Neuronal stem cell (in vitro differentiated cells): Measurements from ENCODE around the gene TFF3.

Source experiments
- DNase-seq: peaks from one replicate; pipeline ENCODE4 v3.0.0-alpha.2; 2013; ENCODE audit warnings: low spot score
- H2AFZ ChIP-seq: one replicate; pipeline ENCODE4 v1.6.1; 2013; ENCODE audit warnings: mild to moderate bottlenecking, low read length, inconsistent platforms
- H2AK5ac ChIP-seq: 2 replicates; pipeline ENCODE4 v1.6.1; 2013; ENCODE audit warnings: low read depth, mild to moderate bottlenecking, inconsistent platforms, low read length, moderate library complexity, mixed read lengths
- H2BK120ac ChIP-seq: 2 replicates; pipeline ENCODE4 v1.6.1; 2013; ENCODE audit warnings: low read depth, mild to moderate bottlenecking, inconsistent platforms, low read length, moderate library complexity, mixed read lengths
- H2BK12ac ChIP-seq: one replicate; pipeline ENCODE4 v1.6.1; 2013; ENCODE audit warnings: low read length, inconsistent platforms
- H2BK15ac ChIP-seq: 2 replicates; pipeline ENCODE4 v1.6.1; 2013; ENCODE audit warnings: mild to moderate bottlenecking, low read length, inconsistent platforms, mixed read lengths
- H2BK5ac ChIP-seq: one replicate; pipeline ENCODE4 v1.6.1; 2013; ENCODE audit warnings: inconsistent platforms, mild to moderate bottlenecking, low read length, moderate library complexity
- H3K14ac ChIP-seq: one replicate; pipeline ENCODE4 v1.6.1; 2013; ENCODE audit warnings: low read length, inconsistent platforms
- H3K18ac ChIP-seq: 2 replicates; pipeline ENCODE4 v1.6.1; 2013; ENCODE audit warnings: low read length, inconsistent platforms
- H3K23ac ChIP-seq: 2 replicates; pipeline ENCODE4 v1.6.1; 2013; ENCODE audit warnings: low read depth, mild to moderate bottlenecking, mixed read lengths, low read length, inconsistent platforms; ENCODE audit not compliant: poor library complexity
- H3K27ac ChIP-seq: replicated peaks from 3 replicates; pipeline ENCODE4 v1.5.1; 2013; ENCODE audit warnings: low read length, inconsistent platforms
- H3K27me3 ChIP-seq, 3 experiments: 2 replicates each; pipeline ENCODE4 v1.6.1; 2013; ENCODE audit warnings: low read length in 3 of 3, mild to moderate bottlenecking in 2 of 3, inconsistent platforms in 1 of 3, low read depth in 1 of 3, mixed read lengths in 1 of 3, moderate library complexity in 1 of 3; ENCODE audit not compliant: control insufficient read depth in 3 of 3, insufficient read depth in 3 of 3
- H3K36me3 ChIP-seq, 2 donors: replicated peaks in 1 of 2; 2 replicates each; pipeline ENCODE4 v1.6.1; 2013; ENCODE audit warnings: low read length in 2 of 2; ENCODE audit not compliant: control insufficient read depth in 2 of 2, insufficient read depth in 2 of 2
- H3K4ac ChIP-seq: 2 replicates; pipeline ENCODE4 v1.6.1; 2013; ENCODE audit warnings: inconsistent platforms, mild to moderate bottlenecking, low read length, moderate library complexity
- H3K4me1 ChIP-seq, 2 donors: 1 replicate in 1 of 2; 2 replicates in 1 of 2; pipeline ENCODE4 v1.6.1; 2013; ENCODE audit warnings: low read length in 2 of 2, low read depth in 1 of 2; ENCODE audit not compliant: control insufficient read depth in 2 of 2, insufficient read depth in 1 of 2
- H3K4me2 ChIP-seq: one replicate; pipeline ENCODE4 v1.6.1; 2013; ENCODE audit warnings: mild to moderate bottlenecking, low read length, inconsistent platforms; ENCODE audit not compliant: insufficient read depth, poor library complexity, severe bottlenecking
- H3K4me3 ChIP-seq, 2 donors: 2 replicates each; pipeline ENCODE4 v1.5.1; 2013; ENCODE audit warnings: low read length in 2 of 2, mild to moderate bottlenecking in 2 of 2, inconsistent platforms in 1 of 2, moderate library complexity in 1 of 2
- H3K79me1 ChIP-seq: one replicate; pipeline ENCODE4 v1.6.1; 2013; ENCODE audit warnings: low read depth, mild to moderate bottlenecking, inconsistent platforms, low read length, moderate library complexity
- H3K9ac ChIP-seq: one replicate; pipeline ENCODE4 v1.6.1; 2013; ENCODE audit warnings: mild to moderate bottlenecking, low read depth, low read length, inconsistent platforms; ENCODE audit not compliant: poor library complexity
- H3K9me3 ChIP-seq, 2 donors: replicated peaks in 1 of 2; 2 replicates each; pipeline versions ENCODE3 to v1.6.1; 2013; ENCODE audit warnings: low read length in 2 of 2, mild to moderate bottlenecking in 2 of 2, inconsistent platforms in 1 of 2, low read depth in 1 of 2, mixed read lengths in 1 of 2, moderate library complexity in 1 of 2; ENCODE audit not compliant: control insufficient read depth in 2 of 2, insufficient read depth in 1 of 2
- H4K8ac ChIP-seq: one replicate; pipeline ENCODE4 v1.6.1; 2013; ENCODE audit warnings: low read depth, mild to moderate bottlenecking, inconsistent platforms, low read length, moderate library complexity
- H4K91ac ChIP-seq: one replicate; pipeline ENCODE4 v1.6.1; 2013; ENCODE audit warnings: low read length, low read depth, mild to moderate bottlenecking, inconsistent platforms; ENCODE audit not compliant: poor library complexity
- WGBS, 2 donors: extraction: QIAGEN DNeasy Blood & Tissue Kit; methylation state at CpG; one replicate each; pipeline ENCODE4 v1.1.7; 2013; ENCODE audit warnings: missing lambda C conversion rate in 2 of 2, mixed read lengths in 1 of 2; ENCODE audit not compliant: insufficient read length in 2 of 2, insufficient replicate concordance in 1 of 2; ENCODE audit errors: extremely low coverage in 2 of 2; 5-methylcytosine and 5-hydroxymethylcytosine counted together

Gene TFF3

GRCh38 chr21:42353623-42354022 lies 38.4 kb upstream of the TFF3 start:
- no peak overlapping the region for H2AK5ac ChIP-seq
- no peak overlapping the region for H2BK15ac ChIP-seq
- no peak overlapping the region for H3K4me2 ChIP-seq
- no peak for DNase-seq
- H3K4me1 ChIP-seq, result no peaks in the 10 kb centered on the region
- H2BK12ac ChIP-seq, result no peak overlapping the region
- H3K27ac ChIP-seq, result no peak overlapping the region
- no peak overlapping the region for H4K91ac ChIP-seq
- H3K14ac ChIP-seq, result no peak overlapping the region
- peaks cover 0 to 8% of the 10 kb centered on the region in 2 donors for H3K9me3 ChIP-seq
- no peak overlapping the region for H3K4ac ChIP-seq
- H3K4me3 ChIP-seq, result no peak overlapping the region
- no peaks in the 10 kb centered on the region for H3K79me1 ChIP-seq
- H3K36me3 ChIP-seq, result no peaks in the 10 kb centered on the region
- H3K9ac ChIP-seq, result no peak overlapping the region
- no peak overlapping the region for H3K18ac ChIP-seq
- H2BK5ac ChIP-seq, result no peak overlapping the region
- H3K23ac ChIP-seq, result no peak overlapping the region
- H2AFZ ChIP-seq, result no peak overlapping the region
- no peak overlapping the region for H4K8ac ChIP-seq
- no CpG with 5 or more reads among the region's 5 CpGs for WGBS, 2 donors
- no peak overlapping the region for H2BK120ac ChIP-seq
- H3K27me3 ChIP-seq, result no peaks in the 10 kb centered on the region

GRCh38 chr21:42352441-42353095 lies 37.4 kb upstream of the TFF3 start:
- H4K8ac ChIP-seq, result no peak overlapping the region
- no peak overlapping the region for H3K9ac ChIP-seq
- no peaks in the 10 kb centered on the region for H3K27me3 ChIP-seq
- no peak overlapping the region for H2BK12ac ChIP-seq
- no peak overlapping the region for H2BK5ac ChIP-seq
- no peak overlapping the region for H3K4me2 ChIP-seq
- H3K4me3 ChIP-seq, result no peak overlapping the region
- no peak overlapping the region for H2AK5ac ChIP-seq
- H3K27ac ChIP-seq, result no peak overlapping the region
- no peak overlapping the region for H2BK120ac ChIP-seq
- H3K23ac ChIP-seq, result no peak overlapping the region
- H3K79me1 ChIP-seq, result no peaks in the 10 kb centered on the region
- H3K9me3 ChIP-seq, result peaks cover 0 to 2% of the 10 kb centered on the region in 2 donors
- no peak for DNase-seq
- H2BK15ac ChIP-seq, result no peak overlapping the region
- H3K36me3 ChIP-seq, result no peaks in the 10 kb centered on the region
- H3K4me1 ChIP-seq, result no peaks in the 10 kb centered on the region
- no peak overlapping the region for H4K91ac ChIP-seq
- no peak overlapping the region for H3K18ac ChIP-seq
- no peak overlapping the region for H3K4ac ChIP-seq
- no CpG with 5 or more reads among the region's 14 CpGs for whole genome bisulfite sequencing, 2 donors
- no peak overlapping the region for H3K14ac ChIP-seq
- H2AFZ ChIP-seq, result no peak overlapping the region

GRCh38 chr21:42351626-42352440 lies 36.6 kb upstream of the TFF3 start:
- Histone ChIP-seq H4K8ac (no peak overlapping the region), H3K4ac (no peak overlapping the region), H3K27ac (no peak overlapping the region), H3K4me2 (no peak overlapping the region), H3K36me3 (no peaks in the 10 kb centered on the region), H3K23ac (no peak overlapping the region), H3K27me3 (no peaks in the 10 kb centered on the region), H3K9me3 (peaks cover 0 to 2% of the 10 kb centered on the region in 2 donors), H2AK5ac (peak overlapping the region; percentile 53), H2BK120ac (no peak overlapping the region), H3K14ac (no peak overlapping the region), H2BK12ac (no peak overlapping the region), H4K91ac (no peak overlapping the region), H3K4me1 (no peaks in the 10 kb centered on the region), H3K4me3 (no peak overlapping the region), H3K9ac (no peak overlapping the region), H2BK15ac (no peak overlapping the region), H3K18ac (no peak overlapping the region), H3K79me1 (no peaks in the 10 kb centered on the region), H2BK5ac (peak overlapping the region; percentile 41), H2AFZ (no peak overlapping the region)
- DNase-seq, result no peak
- WGBS, 2 donors, result no CpG with 5 or more reads among the region's 11 CpGs

GRCh38 chr21:42350927-42351426 lies 35.8 kb upstream of the TFF3 start, which contains the start of gene TFF2:
TSS of gene TFF2 (minus strand) at chr21:42350994. CDS start at chr21:42350957, 37 bp downstream.
- Histone ChIP-seq H2BK120ac (peak within 1 kb of the TSS; percentile 55), H2BK15ac (peak within 1 kb of the TSS; percentile 82), H4K91ac (no peak within 1 kb of the TSS), H2AFZ (no peak within 1 kb of the TSS), H3K27me3 (no peaks in the 10 kb centered on the region), H3K9me3 (peaks cover 0 to 2% of the 10 kb centered on the region in 2 donors), H3K4me1 (no peaks in the 10 kb centered on the region), H3K4ac (peak within 1 kb of the TSS; percentile 44), H3K4me2 (no peak within 1 kb of the TSS), H3K9ac (no peak within 1 kb of the TSS), H3K23ac (no peak within 1 kb of the TSS), H3K27ac (no peak within 1 kb of the TSS), H3K36me3 (no peaks in the 10 kb centered on the region), H3K4me3 (no peak within 1 kb of the TSS), H3K79me1 (no peaks in the 10 kb centered on the region), H2AK5ac (peak within 1 kb of the TSS; percentile 53), H2BK5ac (no peak within 1 kb of the TSS), H3K14ac (peak within 1 kb of the TSS; percentile 47), H3K18ac (peak within 1 kb of the TSS; percentile 60), H2BK12ac (peak within 1 kb of the TSS; percentile 65), H4K8ac (no peak within 1 kb of the TSS)
- DNase-seq, result no peak
- no CpG with 5 or more reads among the region's 13 CpGs for WGBS, 2 donors
